Limb (tissue), 2 donors: Measurements from ENCODE around the gene SGMS1.
A peak's percentile ranks its signal among the peaks of the same experiment; 100 is the strongest.
"Not testable (repeated sequence)": the region's sequence is repeated elsewhere in the genome, so short reads cannot be mapped to it uniquely, and the experiment has no call there.

Experiments
- DNase-seq, 2 donors: peaks; one replicate each; pipeline ENCODE4 v3.0.0-alpha.2; 2016; ENCODE audit errors: extremely low spot score in 2 of 2

SGMS1 gene

GRCh38 chr10:50623663-50624412 is at the start of gene SGMS1:
Gene SGMS1 (minus strand): TSS chr10:50623956. CDS start chr10:50344114, 279,842 bp downstream.
- DNase-seq, result peak; percentile 85 to 91

- not testable (repeated sequence) for DNase-seq
Observed at GRCh38 chr10:50672152-50672551, 48.4 kb upstream of the SGMS1 start.

GRCh38 chr10:50671645-50672044 is 47.9 kb upstream of the SGMS1 start:
- not testable (repeated sequence) for DNase-seq

- not testable (repeated sequence) for DNase-seq
Observed at GRCh38 chr10:50669957-50670356, 46.2 kb upstream of the SGMS1 start.

GRCh38 chr10:50667353-50667752 is 43.6 kb upstream of the SGMS1 start:
- not testable (repeated sequence) for DNase-seq

GRCh38 chr10:50662420-50662819 is 38.7 kb upstream of the SGMS1 start:
- DNase-seq, result not testable (repeated sequence)

GRCh38 chr10:50661563-50661962 is 37.8 kb upstream of the SGMS1 start:
- not testable (repeated sequence) for DNase-seq

GRCh38 chr10:50659865-50660730 is 36.3 kb upstream of the SGMS1 start:
- not testable (repeated sequence) for DNase-seq

GRCh38 chr10:50659016-50659864 is 35.5 kb upstream of the SGMS1 start:
- DNase-seq, result not testable (repeated sequence)

- no peak for DNase-seq
Observed at GRCh38 chr10:50658165-50658564, 34.4 kb upstream of the SGMS1 start.

GRCh38 chr10:50653758-50654157 is 30.0 kb upstream of the SGMS1 start:
- no peak for DNase-seq

GRCh38 chr10:50653142-50653541 is 29.4 kb upstream of the SGMS1 start:
- peak in 1 of 2 donors; percentile 6 for DNase-seq

GRCh38 chr10:50651808-50652207 is 28.1 kb upstream of the SGMS1 start:
- DNase-seq, result no peak

- no peak for DNase-seq
Observed at GRCh38 chr10:50650481-50650880, 26.7 kb upstream of the SGMS1 start.

- no peak for DNase-seq
Observed at GRCh38 chr10:50648935-50649227, 25.1 kb upstream of the SGMS1 start.

GRCh38 chr10:50648089-50648934 is 24.6 kb upstream of the SGMS1 start:
- DNase-seq, result no peak

- DNase-seq, result not testable (repeated sequence)
Observed at GRCh38 chr10:50647350-50647749, 23.6 kb upstream of the SGMS1 start.

GRCh38 chr10:50645236-50645635 is 21.5 kb upstream of the SGMS1 start:
- DNase-seq, result no peak

- no peak for DNase-seq
Observed at GRCh38 chr10:50641626-50642025, 17.9 kb upstream of the SGMS1 start.

- no peak for DNase-seq
Observed at GRCh38 chr10:50640238-50640637, 16.5 kb upstream of the SGMS1 start.
